ENCODE measurements around the gene KDM4B.

Gene KDM4B

DNA sequence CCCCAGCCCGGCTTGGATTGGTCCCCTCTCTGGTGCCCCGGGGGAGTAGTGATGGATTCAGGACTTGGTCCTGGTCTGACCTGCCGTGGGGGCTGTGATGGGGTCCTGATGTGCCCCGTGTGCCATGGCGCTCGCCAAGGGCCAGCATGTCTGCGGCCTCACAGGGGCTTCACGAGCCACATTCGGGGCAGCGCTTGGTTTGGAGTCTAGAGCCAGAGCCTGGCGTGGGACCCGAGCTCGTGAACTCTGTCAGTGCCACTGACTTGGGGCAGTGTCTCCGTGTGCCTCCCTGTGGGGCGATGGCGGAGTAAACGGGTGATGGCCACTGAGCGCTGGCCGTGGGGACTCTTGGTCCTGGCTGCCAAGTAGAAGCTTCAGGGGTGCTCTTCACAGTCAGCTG is 17.1 kb downstream of the KDM4B start:
- no peak for DNase-seq

GRCh38 chr19:4986471-4986891 is 17.6 kb downstream of the KDM4B start:
- no peak for DNase-seq

DNA sequence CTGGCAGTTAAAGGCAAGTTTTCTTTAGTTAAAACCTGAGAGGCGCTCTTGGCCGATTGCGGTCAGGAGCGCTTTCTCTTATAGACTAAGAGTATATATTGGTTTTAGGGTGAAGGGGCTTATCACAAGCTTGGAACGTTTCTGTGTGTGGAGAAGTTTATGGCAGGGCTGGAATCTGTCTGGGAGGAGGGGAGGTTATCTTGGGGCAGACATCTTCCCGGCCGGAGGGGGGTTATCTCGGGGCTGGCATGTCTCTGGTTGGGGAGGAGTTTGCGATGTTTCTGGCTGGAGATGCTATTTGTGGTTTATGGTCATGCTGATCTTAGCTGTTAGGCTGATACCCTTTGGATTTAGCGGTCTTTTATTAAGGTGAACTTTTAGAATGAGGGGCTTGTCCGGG is 18.3 kb downstream of the KDM4B start:
- no peak for DNase-seq

GRCh38 chr19:4987692-4988370 is 18.9 kb downstream of the KDM4B start:
- no peak for DNase-seq

GRCh38 chr19:4988770-4989251 is 19.9 kb downstream of the KDM4B start:
- DNase-seq, result no peak

DNA sequence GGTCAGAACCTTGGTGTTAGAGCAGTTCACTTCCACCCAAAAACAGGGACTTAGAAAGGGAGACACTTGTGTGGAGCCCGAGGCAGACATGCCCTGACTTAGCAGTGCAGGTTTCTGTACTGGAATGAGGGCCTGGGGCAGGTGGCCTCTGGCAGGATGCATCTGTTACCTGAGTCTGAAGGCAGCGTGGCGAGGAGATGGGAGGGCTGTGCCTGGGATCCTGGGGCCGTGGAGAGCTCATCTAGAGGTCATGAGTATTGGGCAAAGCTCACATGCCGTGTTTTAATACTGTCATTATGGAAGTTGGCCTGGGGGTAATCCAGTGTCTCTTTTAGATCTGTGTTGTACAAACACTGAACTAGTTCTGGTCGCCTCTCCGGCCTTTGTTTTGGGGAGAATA is 21.4 kb downstream of the KDM4B start:
- no peak for DNase-seq

DNA sequence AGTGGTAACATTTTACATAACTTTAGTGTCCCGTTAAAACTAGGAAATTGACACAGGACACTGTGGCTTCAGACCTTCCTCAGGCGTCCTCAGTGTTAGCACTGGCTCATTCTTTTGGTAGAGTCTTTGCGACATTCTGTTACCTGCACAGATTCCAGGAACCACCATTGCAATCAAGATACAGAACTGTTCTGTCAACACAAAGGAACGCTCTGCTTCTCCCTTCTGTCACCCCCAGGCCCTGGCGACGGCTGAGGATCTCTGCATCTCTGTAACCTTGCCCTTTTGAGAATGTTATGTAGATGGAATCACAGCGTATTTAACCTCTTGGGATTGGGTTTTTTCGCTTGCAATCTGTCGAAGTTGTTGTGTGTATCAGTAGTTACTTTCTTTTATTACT is 22.6 kb downstream of the KDM4B start:
- no peak for DNase-seq

GRCh38 chr19:4991996-4992698 is 23.2 kb downstream of the KDM4B start:
- no peak for DNase-seq

GRCh38 chr19:4993683-4994082 is 24.8 kb downstream of the KDM4B start:
- DNase-seq, result peak in 1 of 2 experiments; percentile 34

DNA sequence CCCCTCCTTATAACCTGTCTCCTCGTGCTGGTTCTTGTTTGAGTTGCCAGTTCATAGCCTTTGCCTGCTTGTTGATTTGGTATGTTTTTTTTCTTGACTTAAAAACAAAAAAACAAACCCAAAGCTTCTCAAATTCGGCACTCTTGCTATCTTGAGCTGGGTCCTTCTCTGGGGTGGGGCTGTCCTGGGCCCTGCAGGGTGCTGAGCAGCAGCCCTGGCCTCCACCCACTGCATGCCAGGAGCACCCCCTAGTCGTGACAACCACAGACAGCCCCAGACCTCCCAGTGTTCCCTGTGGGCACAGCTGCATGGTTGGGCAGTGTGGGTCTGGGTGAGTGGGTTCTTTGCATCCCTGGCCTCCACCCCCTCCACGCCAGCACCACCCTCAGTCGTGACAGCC is 27.8 kb downstream of the KDM4B start:
- no peak for DNase-seq

GRCh38 chr19:4997297-4997696 is 28.4 kb downstream of the KDM4B start:
- no peak for DNase-seq

- DNase-seq, result no peak
These were observed 31.3 kb downstream of the KDM4B start for GRCh38 chr19:5000120-5000611.

DNA sequence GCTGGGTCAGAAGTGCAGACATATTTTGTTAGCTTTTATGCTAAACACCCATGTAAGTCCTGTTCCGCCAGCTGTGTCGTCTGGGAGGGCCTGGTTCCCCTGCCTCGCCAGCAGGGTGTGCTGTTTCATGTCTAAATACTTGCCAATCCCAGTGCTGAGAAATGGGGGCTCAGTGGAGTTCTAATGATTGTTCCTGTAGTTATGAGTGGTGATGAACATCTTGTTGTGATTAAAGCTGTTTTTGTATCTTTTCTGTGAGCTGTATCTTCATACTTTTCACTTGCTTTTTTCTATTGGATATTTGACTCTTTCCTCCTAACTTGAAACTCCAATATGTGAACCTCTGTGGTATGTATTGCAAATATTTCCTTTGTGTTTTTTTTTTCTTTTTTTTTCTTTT is 32.7 kb downstream of the KDM4B start:
- DNase-seq, result peak in 1 of 2 experiments; percentile 51

DNA sequence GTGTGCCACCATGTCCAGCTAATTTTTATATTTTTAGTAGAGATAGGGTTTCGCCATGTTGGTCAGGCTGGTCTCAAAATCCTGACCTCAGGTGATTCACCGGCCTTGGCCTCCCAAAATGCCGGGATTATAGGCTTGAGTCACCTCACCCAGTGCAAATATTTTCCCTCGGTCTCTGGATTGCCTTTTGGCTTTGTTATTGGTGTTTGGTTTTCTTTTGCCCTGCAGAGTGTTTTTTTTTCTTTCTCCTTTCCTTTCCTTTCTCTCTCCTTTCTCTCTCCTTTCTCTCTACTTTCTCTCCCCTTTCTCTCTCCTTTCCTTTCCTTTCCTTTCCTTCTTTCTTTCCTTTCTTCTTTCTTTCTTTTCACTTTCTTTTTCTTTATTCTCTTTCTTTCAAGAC is 33.2 kb downstream of the KDM4B start:
- DNase-seq, result no peak

DNA sequence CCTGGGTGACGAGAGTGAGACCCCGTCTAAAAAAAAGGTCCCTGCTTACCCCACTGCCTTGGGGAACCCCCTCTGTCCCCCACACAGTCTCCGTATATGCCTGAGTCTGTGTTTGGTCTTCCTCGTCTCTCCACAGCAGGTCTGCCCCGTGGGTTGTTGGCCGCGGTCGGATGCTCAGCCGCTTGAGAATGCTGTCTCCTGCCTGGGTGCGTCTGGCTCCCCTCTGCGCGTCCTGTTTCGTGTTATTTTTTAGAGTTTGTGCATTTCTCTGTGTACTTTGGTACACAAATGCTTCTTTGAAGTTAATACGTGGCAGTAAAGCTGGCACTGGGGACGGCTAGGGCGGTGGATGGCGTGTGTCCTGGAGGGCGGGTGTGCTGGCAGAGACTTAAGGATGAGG is 34.9 kb downstream of the KDM4B start:
- no peak for DNase-seq

- DNase-seq, result no peak
These were observed 36.2 kb downstream of the KDM4B start for GRCh38 chr19:5005096-5005495.

GRCh38 chr19:5006201-5006600 is 37.3 kb downstream of the KDM4B start:
- no peak for DNase-seq

GRCh38 chr19:5006821-5007220 is 37.9 kb downstream of the KDM4B start:
- no peak for DNase-seq

- no peak for DNase-seq
These were observed 42.7 kb downstream of the KDM4B start for GRCh38 chr19:5011476-5012238.

GRCh38 chr19:5012688-5013457 is 44.0 kb downstream of the KDM4B start:
- no peak for DNase-seq

GRCh38 chr19:5013761-5014160 is 44.8 kb downstream of the KDM4B start:
- DNase-seq, result no peak

DNA sequence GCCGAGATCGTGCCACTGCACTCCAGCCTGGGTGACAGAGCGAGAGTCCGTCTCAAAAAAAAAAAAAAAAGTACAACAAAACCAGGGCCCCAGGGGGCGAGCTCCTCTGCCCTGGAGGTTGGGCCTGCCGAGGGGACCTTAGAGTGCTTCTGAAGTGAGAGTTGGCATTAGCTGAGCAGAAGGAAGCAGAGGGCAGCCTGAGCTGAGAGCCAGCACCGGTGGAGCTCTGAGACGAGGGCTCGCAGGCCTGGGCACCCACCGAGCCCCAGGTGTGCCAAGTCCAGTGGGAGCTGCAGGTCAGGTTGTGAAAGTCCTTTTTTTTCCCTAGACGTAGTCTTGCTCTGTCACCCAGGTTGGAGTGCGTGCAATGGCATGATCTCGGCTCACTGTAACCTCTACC is 46.0 kb downstream of the KDM4B start:
- DNase-seq, result no peak

DNA sequence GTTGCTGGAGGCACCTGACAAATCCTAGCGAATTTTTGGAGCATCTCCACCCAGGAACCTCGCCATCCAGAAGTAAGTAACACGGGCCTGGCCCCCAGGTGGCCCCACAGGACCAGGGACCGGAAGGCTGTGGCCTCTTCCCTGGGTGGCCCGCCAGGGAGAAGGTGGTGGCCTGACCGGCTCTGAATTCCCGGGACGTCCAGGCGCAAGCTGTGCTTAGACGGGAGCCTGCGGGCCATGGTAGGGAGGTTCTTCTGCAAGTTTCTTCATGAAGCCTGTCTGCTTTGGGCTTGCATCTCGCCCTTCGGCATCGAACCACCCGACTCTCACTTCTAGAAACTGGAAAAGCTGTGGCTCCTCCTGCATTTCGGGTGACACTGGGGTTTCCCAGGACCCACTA is 47.4 kb downstream of the KDM4B start:
- no peak for DNase-seq

All from NCI-H524 (cell line).